CD1c-positive myeloid dendritic cell (primary cell): ENCODE data around the gene MSL2.
"Not testable (repeated sequence)": the region's sequence is repeated elsewhere in the genome, so short reads cannot be mapped to it uniquely, and the experiment has no call there.

Source experiments
- DNase-seq: peaks from one replicate; pipeline ENCODE4 v3.0.0-alpha.2; 2016; ENCODE audit errors: extremely low spot score

Gene MSL2

GRCh38 chr3:136196064-136196400 lies at the start of gene MSL2:
Gene MSL2, minus strand, starts transcription at chr3:136196335. Its CDS starts 1,222 bp downstream, at chr3:136195113.
- DNase-seq = no peak

- no peak for DNase-seq
These were observed 49.6 kb upstream of the MSL2 start for GRCh38 chr3:136245691-136246090.

GRCh38 chr3:136239094-136239493 lies 43.0 kb upstream of the MSL2 start:
- DNase-seq = no peak

GRCh38 chr3:136237961-136238649 lies 42.0 kb upstream of the MSL2 start:
- DNase-seq = no peak

GRCh38 chr3:136237103-136237502 lies 41.0 kb upstream of the MSL2 start:
- DNase-seq = no peak

- DNase-seq = no peak
These were observed 40.0 kb upstream of the MSL2 start for GRCh38 chr3:136236109-136236508.

GRCh38 chr3:136235545-136235944 lies 39.4 kb upstream of the MSL2 start:
- no peak for DNase-seq

GRCh38 chr3:136232413-136232812 lies 36.3 kb upstream of the MSL2 start:
- no peak for DNase-seq

- DNase-seq = not testable (repeated sequence)
These were observed 26.6 kb upstream of the MSL2 start for GRCh38 chr3:136222746-136223145.

- no peak for DNase-seq
These were observed 15.4 kb upstream of the MSL2 start for GRCh38 chr3:136211547-136211946.

GRCh38 chr3:136209921-136210320 lies 13.8 kb upstream of the MSL2 start:
- no peak for DNase-seq

GRCh38 chr3:136207489-136208115 lies 11.5 kb upstream of the MSL2 start:
- DNase-seq = no peak

- DNase-seq = not testable (repeated sequence)
These were observed 3.1 kb upstream of the MSL2 start for GRCh38 chr3:136199219-136199618.

GRCh38 chr3:136198462-136199078 lies 2.4 kb upstream of the MSL2 start:
- DNase-seq = not testable (repeated sequence)

- no peak for DNase-seq
These were observed 1.1 kb upstream of the MSL2 start for GRCh38 chr3:136197159-136197793.

GRCh38 chr3:136196401-136197158 lies 445 bp upstream of the MSL2 start:
- peak; percentile 100 for DNase-seq

GRCh38 chr3:136195258-136196063 lies 674 bp downstream of the MSL2 start:
- DNase-seq = peak; percentile 88

- DNase-seq = peak; percentile 86
These were observed 1.5 kb downstream of the MSL2 start for GRCh38 chr3:136194409-136195257.

GRCh38 chr3:136193278-136194054 lies 2.7 kb downstream of the MSL2 start:
- peak; percentile 70 for DNase-seq
